C4-2B (cell line): ENCODE measurements around the gene SFXN5.

ENCODE experiments used
- CTCF ChIP-seq: fragments of 450-650 bp; conservative IDR thresholded peaks from 2 replicates; pipeline ENCODE4 v1.5.1; 2017; ENCODE audit warnings: mild to moderate bottlenecking
- ZFX ChIP-seq: fragments of 450-650 bp; IDR thresholded peaks from 2 replicates; pipeline ENCODE4 v1.6.1; 2017

- no peak for TF ChIP-seq CTCF
- TF ChIP-seq ZFX, result no peak
Measured at GRCh38 chr2:73054980-73055379, 16.5 kb downstream of the SFXN5 start.
